GM19035 (cell line): ENCODE data around the gene ABHD2.
"Not testable (repeated sequence)": the region's sequence is repeated elsewhere in the genome, so short reads cannot be mapped to it uniquely, and the experiment has no call there.

Source experiments
- ATAC-seq: cut with Tn5 transposase; IDR thresholded peaks from one replicate; pipeline ENCODE4 v1.9.1; 2021; ENCODE audit not compliant: unreplicated experiment

Gene ABHD2

GRCh38 chr15:89119489-89120478, 31.5 kb downstream of the ABHD2 start:
- ATAC-seq = no peak

GRCh38 chr15:89120479-89121000, 32.3 kb downstream of the ABHD2 start:
- not testable (repeated sequence) for ATAC-seq

GRCh38 chr15:89121414-89121813, 33.2 kb downstream of the ABHD2 start:
- ATAC-seq = no peak

- ATAC-seq = no peak
Measured at GRCh38 chr15:89122505-89123180, 34.4 kb downstream of the ABHD2 start.

- ATAC-seq = no peak
Measured at GRCh38 chr15:89123181-89123525, 34.9 kb downstream of the ABHD2 start.

- no peak for ATAC-seq
Measured at GRCh38 chr15:89125088-89125826, 37.0 kb downstream of the ABHD2 start.

GRCh38 chr15:89126009-89126408, 37.8 kb downstream of the ABHD2 start:
- no peak for ATAC-seq

GRCh38 chr15:89127054-89127702, 38.9 kb downstream of the ABHD2 start:
- no peak for ATAC-seq

- ATAC-seq = no peak
Measured at GRCh38 chr15:89128320-89129122, 40.3 kb downstream of the ABHD2 start.

- no peak for ATAC-seq
Measured at GRCh38 chr15:89129123-89129815, 41.0 kb downstream of the ABHD2 start.

GRCh38 chr15:89129816-89130134, 41.5 kb downstream of the ABHD2 start:
- no peak for ATAC-seq

GRCh38 chr15:89130201-89130600, 41.9 kb downstream of the ABHD2 start:
- ATAC-seq = peak; percentile 68

GRCh38 chr15:89131731-89132130, 43.5 kb downstream of the ABHD2 start:
- ATAC-seq = no peak

GRCh38 chr15:89132611-89133507, 44.6 kb downstream of the ABHD2 start:
- ATAC-seq = no peak

- ATAC-seq = not testable (repeated sequence)
Measured at GRCh38 chr15:89135387-89136077, 47.3 kb downstream of the ABHD2 start.

GRCh38 chr15:89136078-89136806, 48.0 kb downstream of the ABHD2 start:
- no peak for ATAC-seq
